Caco-2 (cell line): ENCODE data around the gene DARS1. TPM values are rescaled to one million over a fixed set of nuclear protein-coding genes. Genes with fewer than 3 reads are reported as not detected.

Experiments used
- BruUV-seq: library from RNA; stranded (reverse); fragments of 400-500 nt; replicated peaks from 2 replicates; lab custom pipeline; 2021; lab: Mats Ljungman, UMichigan
- CTCF ChIA-PET: fragments of 300-600 bp; sonication (Branson Sonifier 250); formaldehyde crosslinking; loops from one replicate; lab custom pipeline; 2022; ENCODE audit warnings: antibody characterized with exemption; lab: Charles Lee
- POLR2A ChIA-PET: fragments of 300-600 bp; sonication (Branson Sonifier 250); formaldehyde crosslinking; loops from one replicate; lab custom pipeline; 2022; ENCODE audit warnings: antibody characterized with exemption; lab: Charles Lee
- DNase-seq, 2 experiments: peaks; one replicate each; pipeline versions ENCODE4 v3.0.0 to v3.0.0-alpha.2; 2020 to 2022
- H3K27me3 ChIP-seq: replicated peaks from 2 replicates; pipeline ENCODE4 v1.6.0; 2011; ENCODE audit warnings: low read length; ENCODE audit not compliant: control insufficient read depth, insufficient read depth
- H3K36me3 ChIP-seq: 2 replicates; pipeline ENCODE4 v1.5.1; 2011; ENCODE audit warnings: low read length; ENCODE audit not compliant: control insufficient read depth, insufficient read depth
- H3K4me1 ChIP-seq: fragments of 250-450 bp; sonication (Bioruptor Pico); 2 replicates; pipeline ENCODE4 v1.5.1; 2020; ENCODE audit warnings: mild to moderate bottlenecking
- H3K4me3 ChIP-seq: 2 replicates; pipeline ENCODE4 v1.5.1; 2011; ENCODE audit warnings: low read depth, mild to moderate bottlenecking, control low read depth, low read length
- H3K9me3 ChIP-seq: fragments of 250-450 bp; sonication (Bioruptor Pico); 2 replicates; pipeline ENCODE4 v1.5.1; 2020; ENCODE audit warnings: mild to moderate bottlenecking, moderate library complexity
- H3K27ac Mint-ChIP-seq: one replicate; pipeline ENCODE4 v1.8.0; 2022; ENCODE audit warnings: mixed read lengths; ENCODE audit not compliant: unreplicated experiment
- H3K27me3 Mint-ChIP-seq: one replicate; pipeline ENCODE4 v1.8.0; 2022; ENCODE audit warnings: mixed read lengths; ENCODE audit not compliant: insufficient read depth, unreplicated experiment
- H3K36me3 Mint-ChIP-seq: one replicate; pipeline ENCODE4 v1.8.0; 2022; ENCODE audit warnings: mild to moderate bottlenecking, mixed read lengths; ENCODE audit not compliant: insufficient read depth, unreplicated experiment
- H3K4me1 Mint-ChIP-seq: one replicate; pipeline ENCODE4 v1.8.0; 2022; ENCODE audit warnings: low read depth, mixed read lengths; ENCODE audit not compliant: unreplicated experiment
- H3K4me3 Mint-ChIP-seq: one replicate; pipeline ENCODE4 v1.8.0; 2022; ENCODE audit warnings: mild to moderate bottlenecking, moderate library complexity, mixed read lengths; ENCODE audit not compliant: unreplicated experiment
- H3K9me3 Mint-ChIP-seq: one replicate; pipeline ENCODE4 v1.8.0; 2022; ENCODE audit warnings: mixed read lengths; ENCODE audit not compliant: unreplicated experiment
- intact Hi-C: fragments of 100-400 bp; cut with micrococcal nuclease; formaldehyde crosslinking; loops from one replicate; pipeline ENCODE4 v1.10.0; 2022; ENCODE audit not compliant: unreplicated experiment
- total RNA-seq: library from RNA; stranded (reverse); gene quantifications from 2 replicates; pipeline ENCODE4 v1.2.3, GENCODE V29; 2022
- TF ChIP-seq, protein P1 (sequence below), 2 experiments: fragments of 200-600 bp in 1 of 2; IDR thresholded peaks; 1 replicate in 1 of 2; 2 replicates in 1 of 2; pipeline versions ENCODE4 v1.5.1 to v1.8.0; 2011 to 2022; ENCODE audit warnings: antibody characterized with exemption in 1 of 2, control low read depth in 1 of 2, inconsistent platforms in 1 of 2, low read depth in 1 of 2, low read length in 1 of 2, mild to moderate bottlenecking in 1 of 2, moderate library complexity in 1 of 2; ENCODE audit not compliant: insufficient read depth in 1 of 2, severe bottlenecking in 1 of 2, unreplicated experiment in 1 of 2

DARS1 gene
- total RNA-seq, 1 experiment from 2014 or later, result 90.9 TPM

DNA sequence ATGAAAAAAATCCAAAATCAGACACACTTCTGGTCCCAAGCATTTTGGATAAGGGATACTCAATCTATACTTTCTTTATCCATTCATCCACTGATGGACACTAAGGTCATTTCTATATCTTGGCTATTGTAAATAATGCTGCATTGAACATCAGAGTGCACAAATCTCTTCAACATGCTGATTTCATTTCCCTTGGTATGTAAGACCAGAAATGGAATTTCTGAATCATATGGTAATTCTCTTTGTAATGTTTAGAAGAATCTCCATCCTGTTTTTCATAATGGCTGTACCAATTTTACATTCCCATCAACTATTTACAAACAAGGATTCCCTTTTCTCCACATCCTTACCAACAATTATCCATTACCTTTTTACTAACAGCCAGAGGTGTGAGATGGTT lies 75.5 kb downstream of the DARS1 start:
- no peak for DNase-seq
- Histone ChIP-seq H3K4me3 (no peak overlapping the region), H3K27me3 (no peaks in the 10 kb centered on the region), H3K9me3 (no peaks in the 10 kb centered on the region), H3K4me1 (no peaks in the 10 kb centered on the region), H3K36me3 (no peaks in the 10 kb centered on the region)
- BruUV-seq, result no TSS peak
- Mint-ChIP-seq H3K27me3 (no peaks in the 10 kb centered on the region), H3K4me3 (no peak overlapping the region), H3K36me3 (peaks cover 59% of the 10 kb centered on the region), H3K4me1 (no peaks in the 10 kb centered on the region), H3K27ac (no peak overlapping the region), H3K9me3 (no peaks in the 10 kb centered on the region)
- TF ChIP-seq, protein P1, sequence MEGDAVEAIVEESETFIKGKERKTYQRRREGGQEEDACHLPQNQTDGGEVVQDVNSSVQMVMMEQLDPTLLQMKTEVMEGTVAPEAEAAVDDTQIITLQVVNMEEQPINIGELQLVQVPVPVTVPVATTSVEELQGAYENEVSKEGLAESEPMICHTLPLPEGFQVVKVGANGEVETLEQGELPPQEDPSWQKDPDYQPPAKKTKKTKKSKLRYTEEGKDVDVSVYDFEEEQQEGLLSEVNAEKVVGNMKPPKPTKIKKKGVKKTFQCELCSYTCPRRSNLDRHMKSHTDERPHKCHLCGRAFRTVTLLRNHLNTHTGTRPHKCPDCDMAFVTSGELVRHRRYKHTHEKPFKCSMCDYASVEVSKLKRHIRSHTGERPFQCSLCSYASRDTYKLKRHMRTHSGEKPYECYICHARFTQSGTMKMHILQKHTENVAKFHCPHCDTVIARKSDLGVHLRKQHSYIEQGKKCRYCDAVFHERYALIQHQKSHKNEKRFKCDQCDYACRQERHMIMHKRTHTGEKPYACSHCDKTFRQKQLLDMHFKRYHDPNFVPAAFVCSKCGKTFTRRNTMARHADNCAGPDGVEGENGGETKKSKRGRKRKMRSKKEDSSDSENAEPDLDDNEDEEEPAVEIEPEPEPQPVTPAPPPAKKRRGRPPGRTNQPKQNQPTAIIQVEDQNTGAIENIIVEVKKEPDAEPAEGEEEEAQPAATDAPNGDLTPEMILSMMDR (IDR thresholded peaks at IDR 0.05; ENCODE audit: insufficient read depth in 1 of 2, low read depth in 1 of 2, low read length in 1 of 2, severe bottlenecking in 1 of 2, unreplicated experiment in 1 of 2), result no peak
- ChIA-PET CTCF (no interaction called here), POLR2A (no interaction called here)
- intact Hi-C loops, result no loop called here

DNA sequence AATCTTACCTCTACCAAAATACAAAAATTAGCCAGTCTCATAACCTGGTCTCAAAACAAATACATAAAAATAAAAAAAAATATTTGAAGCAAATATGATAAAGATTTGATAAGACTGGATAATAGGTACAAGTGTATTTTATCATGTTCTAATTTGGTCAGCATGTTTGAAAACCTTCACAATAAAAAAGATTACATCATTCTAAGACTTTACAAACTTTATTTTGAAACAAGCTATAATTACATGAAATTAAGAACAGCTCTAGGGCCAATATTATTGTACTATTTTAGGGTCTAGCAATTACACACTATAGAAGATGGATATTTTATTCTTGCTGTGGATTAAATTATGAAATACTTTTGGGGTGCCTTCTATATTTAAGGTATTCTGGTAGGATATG lies 79.7 kb downstream of the DARS1 start:
- Mint-ChIP-seq H3K36me3 (peaks cover 45% of the 10 kb centered on the region), H3K4me3 (no peak overlapping the region), H3K9me3 (no peaks in the 10 kb centered on the region), H3K27ac (no peak overlapping the region), H3K27me3 (no peaks in the 10 kb centered on the region), H3K4me1 (peaks cover 7% of the 10 kb centered on the region)
- Histone ChIP-seq H3K9me3 (no peaks in the 10 kb centered on the region), H3K4me3 (no peak overlapping the region), H3K4me1 (0 out of 2 replicates have a peak, but pooled peaks cover 3% of the 10 kb centered on the region), H3K36me3 (no peaks in the 10 kb centered on the region), H3K27me3 (no peaks in the 10 kb centered on the region)
- POLR2A ChIA-PET, result no interaction called here
- intact Hi-C loops, result no loop called here
- CTCF ChIA-PET, result no interaction called here
- TF ChIP-seq, protein P1 (IDR thresholded peaks at IDR 0.05; ENCODE audit: insufficient read depth in 1 of 2, low read depth in 1 of 2, low read length in 1 of 2, severe bottlenecking in 1 of 2, unreplicated experiment in 1 of 2), result no peak
- no TSS peak for BruUV-seq
- no peak for DNase-seq

DNA sequence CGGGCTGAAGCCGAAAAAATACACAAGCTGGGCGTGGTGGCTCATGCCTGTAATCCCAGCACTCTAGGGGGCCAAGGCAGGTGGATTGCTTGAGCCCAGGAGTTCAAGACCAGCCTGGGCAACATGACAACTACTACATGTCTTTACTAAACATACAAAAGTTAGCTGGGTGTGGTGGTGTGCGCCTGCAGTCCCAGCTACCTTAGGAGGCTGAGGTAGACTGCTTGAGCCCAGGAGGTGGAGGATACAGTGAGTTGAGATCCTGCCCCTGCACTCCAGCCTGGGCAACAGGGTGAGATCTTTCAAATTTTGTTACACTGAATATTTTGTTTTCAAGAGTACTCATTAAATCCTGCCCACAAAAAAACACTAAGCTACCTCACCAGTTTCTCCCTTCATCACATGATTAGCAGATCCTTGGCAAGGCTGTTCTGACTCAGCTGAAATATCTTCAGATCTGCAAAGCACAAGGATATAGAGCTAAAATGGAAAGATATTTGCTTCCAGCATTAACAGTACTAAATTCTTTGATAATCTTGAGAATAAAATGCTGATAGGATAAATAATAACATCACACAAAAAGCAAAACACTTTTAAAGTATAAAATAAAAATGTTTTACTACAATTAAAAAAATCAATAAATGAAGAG lies 81.0 kb downstream of the DARS1 start:
- no peak overlapping the region for H3K27ac Mint-ChIP-seq

More for the DNA sequence above, 81.0 kb downstream of the DARS1 start:
- Mint-ChIP-seq H3K27me3 (no peaks in the 10 kb centered on the region), H3K36me3 (peaks cover 37% of the 10 kb centered on the region), H3K9me3 (no peaks in the 10 kb centered on the region), H3K4me1 (peaks cover 7% of the 10 kb centered on the region), H3K4me3 (no peak overlapping the region)
- BruUV-seq, result no TSS peak
- TF ChIP-seq, protein P1 (IDR thresholded peaks at IDR 0.05; ENCODE audit: insufficient read depth in 1 of 2, low read depth in 1 of 2, low read length in 1 of 2, severe bottlenecking in 1 of 2, unreplicated experiment in 1 of 2), result no peak
- no peak for DNase-seq
- H3K9me3 ChIP-seq, result no peaks in the 10 kb centered on the region
- H3K4me1 ChIP-seq, result 0 out of 2 replicates have a peak, but pooled peaks cover 3% of the 10 kb centered on the region
- no peak overlapping the region for H3K4me3 ChIP-seq
- intact Hi-C loops, result no loop called here
- CTCF ChIA-PET, result interaction anchor here (0.9 kb wide), 1 partner anchor 9 kb away, joined by 5 read pairs; no protein-coding TSS in a partner anchor
- H3K27me3 ChIP-seq, result no peaks in the 10 kb centered on the region
- no peaks in the 10 kb centered on the region for H3K36me3 ChIP-seq
- POLR2A ChIA-PET, result interaction anchor here (0.7 to 1.3 kb wide), 2 partner anchors 18 to 28 kb away, joined by 6 to 7 read pairs; partner anchors contain the start of gene MCM6
